Measurements from ENCODE around the gene CPXM1. TPM values are rescaled to one million over a fixed set of nuclear protein-coding genes. Genes with fewer than 3 reads are reported as not detected.

The CPXM1 gene
- total RNA-seq, 1 donor from 2014 or later = 1.3 TPM

GRCh38 chr20:2801286-2801728 lies 880 bp upstream of the CPXM1 start:
- peaks cover 78% of the 10 kb centered on the region for H3K27me3 ChIP-seq
- no peak overlapping the region for H3K4me3 ChIP-seq
- H3K27ac ChIP-seq = no peak overlapping the region
- peaks cover 12% of the 10 kb centered on the region for H3K4me1 ChIP-seq
- intact Hi-C loops (cut with DNase I) = no loop called here
- H3K9me3 ChIP-seq = no peaks in the 10 kb centered on the region
- no peak for TF ChIP-seq CTCF (IDR thresholded peaks at IDR 0.05)
- no peaks in the 10 kb centered on the region for H3K36me3 ChIP-seq
- ATAC-seq (no peak), DNase-seq (no peak)

- DNase-seq (no peak), ATAC-seq (peak; percentile 6)
- TF ChIP-seq CTCF (IDR thresholded peaks at IDR 0.05) = no peak
- Histone ChIP-seq H3K27me3 (peaks cover 64% of the 10 kb centered on the region), H3K4me1 (peaks cover 12% of the 10 kb centered on the region), H3K4me3 (peak overlapping the region; percentile 32), H3K9me3 (no peaks in the 10 kb centered on the region), H3K27ac (no peak overlapping the region), H3K36me3 (no peaks in the 10 kb centered on the region)
- intact Hi-C loops (cut with DNase I) = no loop called here
These were observed 523 bp downstream of the CPXM1 start for GRCh38 chr20:2799688-2800520.

GRCh38 chr20:2799271-2799670 lies 1.2 kb downstream of the CPXM1 start:
- Histone ChIP-seq H3K4me1 (peaks cover 12% of the 10 kb centered on the region), H3K4me3 (peak overlapping the region; percentile 32), H3K36me3 (no peaks in the 10 kb centered on the region), H3K9me3 (no peaks in the 10 kb centered on the region), H3K27me3 (peaks cover 58% of the 10 kb centered on the region), H3K27ac (no peak overlapping the region)
- no peak for TF ChIP-seq CTCF (IDR thresholded peaks at IDR 0.05)
- ATAC-seq = no peak
- DNase-seq = no peak
- intact Hi-C loops (cut with DNase I) = no loop called here

- no peak for TF ChIP-seq CTCF (IDR thresholded peaks at IDR 0.05)
- peaks cover 53% of the 10 kb centered on the region for H3K27me3 ChIP-seq
- DNase-seq (no peak), ATAC-seq (no peak)
- intact Hi-C loops (cut with DNase I) = no loop called here
- no peaks in the 10 kb centered on the region for H3K9me3 ChIP-seq
- H3K27ac ChIP-seq = no peak overlapping the region
- no peak overlapping the region for H3K4me3 ChIP-seq
- H3K4me1 ChIP-seq = peaks cover 12% of the 10 kb centered on the region
- no peaks in the 10 kb centered on the region for H3K36me3 ChIP-seq
These were observed 1.6 kb downstream of the CPXM1 start for GRCh38 chr20:2798814-2799213.

GRCh38 chr20:2798095-2798805 lies 2.2 kb downstream of the CPXM1 start:
- H3K36me3 ChIP-seq = no peaks in the 10 kb centered on the region
- DNase-seq (no peak), ATAC-seq (no peak)
- H3K4me1 ChIP-seq = peaks cover 12% of the 10 kb centered on the region
- H3K4me3 ChIP-seq = no peak overlapping the region
- no peaks in the 10 kb centered on the region for H3K9me3 ChIP-seq
- no peak for TF ChIP-seq CTCF (IDR thresholded peaks at IDR 0.05)
- no peak overlapping the region for H3K27ac ChIP-seq
- intact Hi-C loops (cut with DNase I) = no loop called here
- peaks cover 51% of the 10 kb centered on the region for H3K27me3 ChIP-seq
